ENCODE data around the gene TCF4.

DNA sequence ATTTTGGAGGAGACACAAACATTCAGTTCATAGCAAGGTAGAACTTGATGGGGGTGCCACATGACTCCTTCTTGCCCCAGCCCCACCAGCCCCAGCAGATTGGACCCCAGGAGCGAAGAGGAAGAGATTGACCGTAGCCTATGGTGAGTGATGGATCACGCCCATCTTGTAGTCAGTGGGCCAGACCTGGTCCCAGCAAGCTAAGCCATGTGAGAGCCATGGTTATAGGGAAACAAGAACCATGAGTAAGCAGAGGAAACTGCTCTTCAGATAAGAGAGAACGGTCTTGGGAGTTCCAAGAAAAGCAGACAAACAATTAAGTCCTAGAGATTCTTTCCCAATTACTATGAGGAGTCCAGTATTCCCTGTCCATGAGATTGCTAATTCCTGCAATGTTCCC, 4.6 kb upstream of the TCF4 start:
- TF ChIP-seq, protein P1, sequence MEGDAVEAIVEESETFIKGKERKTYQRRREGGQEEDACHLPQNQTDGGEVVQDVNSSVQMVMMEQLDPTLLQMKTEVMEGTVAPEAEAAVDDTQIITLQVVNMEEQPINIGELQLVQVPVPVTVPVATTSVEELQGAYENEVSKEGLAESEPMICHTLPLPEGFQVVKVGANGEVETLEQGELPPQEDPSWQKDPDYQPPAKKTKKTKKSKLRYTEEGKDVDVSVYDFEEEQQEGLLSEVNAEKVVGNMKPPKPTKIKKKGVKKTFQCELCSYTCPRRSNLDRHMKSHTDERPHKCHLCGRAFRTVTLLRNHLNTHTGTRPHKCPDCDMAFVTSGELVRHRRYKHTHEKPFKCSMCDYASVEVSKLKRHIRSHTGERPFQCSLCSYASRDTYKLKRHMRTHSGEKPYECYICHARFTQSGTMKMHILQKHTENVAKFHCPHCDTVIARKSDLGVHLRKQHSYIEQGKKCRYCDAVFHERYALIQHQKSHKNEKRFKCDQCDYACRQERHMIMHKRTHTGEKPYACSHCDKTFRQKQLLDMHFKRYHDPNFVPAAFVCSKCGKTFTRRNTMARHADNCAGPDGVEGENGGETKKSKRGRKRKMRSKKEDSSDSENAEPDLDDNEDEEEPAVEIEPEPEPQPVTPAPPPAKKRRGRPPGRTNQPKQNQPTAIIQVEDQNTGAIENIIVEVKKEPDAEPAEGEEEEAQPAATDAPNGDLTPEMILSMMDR (IDR thresholded peaks at IDR 0.05; ENCODE audit: insufficient read depth, low read depth, low read length) = no peak
- TF ChIP-seq EZH2 (IDR thresholded peaks at IDR 0.05; ENCODE audit: insufficient read depth, low read length) = no peak
